Liver (tissue), 9 donors: ENCODE measurements around the gene ADRM1. TPM values are rescaled to one million over a fixed set of nuclear protein-coding genes. Genes with fewer than 3 reads are reported as not detected.

Source experiments
- DNase-seq: peaks from one replicate; pipeline ENCODE4 v3.0.0-alpha.2; 2017; ENCODE audit warnings: low spot score
- H3K27ac ChIP-seq, 2 donors: one replicate each; pipeline ENCODE4 v1.7.0; 2013; ENCODE audit warnings: inconsistent platforms in 2 of 2, low read length in 2 of 2, control low read depth in 1 of 2, low read depth in 1 of 2, mild to moderate bottlenecking in 1 of 2
- H3K27me3 ChIP-seq, 4 donors: one replicate each; pipeline versions ENCODE4 v1.6.1 to v1.7.0; 2013; ENCODE audit warnings: low read length in 3 of 4, inconsistent platforms in 1 of 4, mild to moderate bottlenecking in 1 of 4, moderate library complexity in 1 of 4; ENCODE audit not compliant: control insufficient read depth in 4 of 4, insufficient read depth in 4 of 4
- H3K36me3 ChIP-seq, 4 donors: one replicate each; pipeline versions ENCODE4 v1.6.1 to v1.7.0; 2013; ENCODE audit warnings: low read length in 3 of 4, mild to moderate bottlenecking in 3 of 4, low read depth in 1 of 4, moderate library complexity in 1 of 4; ENCODE audit not compliant: control insufficient read depth in 4 of 4, insufficient read depth in 3 of 4
- H3K4me1 ChIP-seq, 4 donors: one replicate each; pipeline versions ENCODE4 v1.6.1 to v1.7.0; 2013; ENCODE audit warnings: low read length in 3 of 4, mild to moderate bottlenecking in 3 of 4, moderate library complexity in 1 of 4; ENCODE audit not compliant: control insufficient read depth in 4 of 4, insufficient read depth in 4 of 4
- H3K4me3 ChIP-seq, 3 donors: one replicate each; pipeline versions ENCODE4 v1.6.1 to v1.7.0; 2013; ENCODE audit warnings: low read length in 3 of 3, control low read depth in 1 of 3, low read depth in 1 of 3, mild to moderate bottlenecking in 1 of 3
- H3K9ac ChIP-seq, 2 donors: one replicate each; pipeline ENCODE4 v1.7.0; 2013; ENCODE audit warnings: low read length in 2 of 2, mild to moderate bottlenecking in 2 of 2, moderate library complexity in 2 of 2, control low read depth in 1 of 2, low read depth in 1 of 2
- H3K9me3 ChIP-seq, 4 donors: one replicate each; pipeline versions ENCODE4 v1.6.1 to v1.7.0; 2013; ENCODE audit warnings: low read length in 3 of 4; ENCODE audit not compliant: control insufficient read depth in 4 of 4
- ATF3 ChIP-seq: IDR thresholded peaks from 2 replicates; pipeline ENCODE4 v1.6.1; 2016; ENCODE audit warnings: antibody characterized with exemption
- EGR1 ChIP-seq, 2 donors: IDR thresholded peaks; 2 replicates each; pipeline ENCODE4 v1.6.1; 2016 to 2018; ENCODE audit warnings: antibody characterized with exemption in 2 of 2, low read depth in 2 of 2
- FOXA1 ChIP-seq: IDR thresholded peaks from 2 replicates; pipeline ENCODE4 v1.6.1; 2016; ENCODE audit warnings: antibody characterized with exemption
- FOXA2 ChIP-seq: IDR thresholded peaks from 2 replicates; pipeline ENCODE4 v1.6.1; 2016; ENCODE audit warnings: antibody characterized with exemption
- GABPA ChIP-seq, 2 donors: IDR thresholded peaks in 1 of 2; conservative IDR thresholded peaks in 1 of 2; 2 replicates each; pipeline ENCODE4 v1.6.1; 2016; ENCODE audit warnings: antibody characterized with exemption in 2 of 2, mild to moderate bottlenecking in 1 of 2, moderate library complexity in 1 of 2
- HNF4A ChIP-seq, 2 donors: conservative IDR thresholded peaks; 2 replicates each; pipeline ENCODE4 v1.6.1; 2016; ENCODE audit warnings: antibody characterized with exemption in 2 of 2, mild to moderate bottlenecking in 2 of 2
- HNF4G ChIP-seq: IDR thresholded peaks from 2 replicates; pipeline ENCODE4 v1.6.1; 2016; ENCODE audit warnings: antibody characterized with exemption
- JUND ChIP-seq, 2 donors: IDR thresholded peaks; 2 replicates each; pipeline ENCODE4 v1.6.1; 2016; ENCODE audit warnings: antibody characterized with exemption in 2 of 2
- MAX ChIP-seq: IDR thresholded peaks from 2 replicates; pipeline ENCODE4 v1.6.1; 2016; ENCODE audit warnings: antibody characterized with exemption
- NR2F2 ChIP-seq: IDR thresholded peaks from 2 replicates; pipeline ENCODE4 v1.6.1; 2016; ENCODE audit warnings: antibody characterized with exemption
- RAD21 ChIP-seq, 2 donors: IDR thresholded peaks; 2 replicates each; pipeline ENCODE4 v1.6.1; 2016; ENCODE audit warnings: antibody characterized with exemption in 2 of 2, mild to moderate bottlenecking in 2 of 2
- REST ChIP-seq: IDR thresholded peaks from 2 replicates; pipeline ENCODE4 v1.6.1; 2016; ENCODE audit warnings: antibody characterized with exemption, mild to moderate bottlenecking
- RXRA ChIP-seq, 2 donors: IDR thresholded peaks; 2 replicates each; pipeline ENCODE4 v1.6.1; 2017 to 2018; ENCODE audit warnings: antibody characterized with exemption in 2 of 2, mild to moderate bottlenecking in 1 of 2
- TAF1 ChIP-seq: conservative IDR thresholded peaks from 2 replicates; pipeline ENCODE4 v1.6.1; 2016; ENCODE audit warnings: antibody characterized with exemption, mild to moderate bottlenecking
- YY1 ChIP-seq: IDR thresholded peaks from 2 replicates; pipeline ENCODE4 v1.6.1; 2016; ENCODE audit warnings: antibody characterized with exemption, mild to moderate bottlenecking
- ZBTB33 ChIP-seq: IDR thresholded peaks from 2 replicates; pipeline ENCODE4 v1.6.1; 2016; ENCODE audit warnings: antibody characterized with exemption
- WGBS: extraction: QIAGEN DNeasy Blood & Tissue Kit; methylation state at CpG from one replicate; pipeline ENCODE4 v1.1.7; 2013; 5-methylcytosine and 5-hydroxymethylcytosine counted together
- polyA plus RNA-seq, 2 donors: library from polyadenylated mRNA; stranded (reverse) in 1 of 2; unstranded in 1 of 2; fragments of 200-250 nt in 1 of 2; fragments of >200 nt in 1 of 2; fragmentation: Nextera tagmentation in 1 of 2; extraction: Ambion mirVana in 1 of 2; gene quantifications; one replicate each; pipeline versions ENCODE4 v1.2.1 to v1.2.3, GENCODE V29; 2013 to 2015
- total RNA-seq, 2 donors: library from RNA; depleted of rRNA; stranded (reverse); fragments of >200 nt; gene quantifications; one replicate each; pipeline ENCODE4 v1.2.3, GENCODE V29; 2014
- TF ChIP-seq, protein P1 (sequence below): fragments of 150-350 bp; IDR thresholded peaks from 2 replicates; pipeline ENCODE4 v1.5.1; 2017; ENCODE audit warnings: improper control_type of control experiment, low read depth, low read length; ENCODE audit not compliant: missing input control
- donor health status: healthy.
- donor health status: healthy.
- donor health status: healthy.
- donor health status: healthy.
- donor health status: healthy.

The ADRM1 gene
- total and polyA plus RNA-seq, 4 donors, result 45.3 to 91.0 (median 77.3) TPM

GRCh38 chr20:62311832-62312661 is 9.2 kb downstream of the ADRM1 start:
- no peak for DNase-seq
- Histone ChIP-seq H3K27ac (no peak overlapping the region), H3K9me3 (no peaks in the 10 kb centered on the region)

DNA sequence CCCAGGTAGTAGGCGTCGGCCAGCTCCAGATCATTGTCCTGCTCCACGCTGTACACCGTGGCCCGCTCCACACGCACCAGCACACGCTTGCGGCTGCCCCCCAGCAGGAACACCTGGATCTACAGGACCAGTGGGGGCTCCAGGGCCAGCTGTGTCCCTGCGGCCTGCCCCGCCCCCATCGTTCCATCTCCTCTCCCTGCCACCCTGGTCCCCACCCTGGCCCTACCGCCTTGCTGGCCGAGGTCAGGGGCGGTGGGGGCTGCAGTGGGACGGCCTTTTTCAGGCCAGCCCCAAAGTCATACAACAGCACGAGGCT is 9.8 kb downstream of the ADRM1 start:
- no peak for DNase-seq
- no peaks in the 10 kb centered on the region for H3K27me3 ChIP-seq
- H3K36me3 ChIP-seq, result peaks cover 9 to 72% (median 26%) of the 10 kb centered on the region in 4 donors
- TF ChIP-seq HNF4A (conservative IDR thresholded peaks at IDR 0.05) (no peak), EGR1 (IDR thresholded peaks at IDR 0.05; ENCODE audit: low read depth in 2 of 2) (no peak), FOXA2 (no peak)
- TF ChIP-seq, protein P1, sequence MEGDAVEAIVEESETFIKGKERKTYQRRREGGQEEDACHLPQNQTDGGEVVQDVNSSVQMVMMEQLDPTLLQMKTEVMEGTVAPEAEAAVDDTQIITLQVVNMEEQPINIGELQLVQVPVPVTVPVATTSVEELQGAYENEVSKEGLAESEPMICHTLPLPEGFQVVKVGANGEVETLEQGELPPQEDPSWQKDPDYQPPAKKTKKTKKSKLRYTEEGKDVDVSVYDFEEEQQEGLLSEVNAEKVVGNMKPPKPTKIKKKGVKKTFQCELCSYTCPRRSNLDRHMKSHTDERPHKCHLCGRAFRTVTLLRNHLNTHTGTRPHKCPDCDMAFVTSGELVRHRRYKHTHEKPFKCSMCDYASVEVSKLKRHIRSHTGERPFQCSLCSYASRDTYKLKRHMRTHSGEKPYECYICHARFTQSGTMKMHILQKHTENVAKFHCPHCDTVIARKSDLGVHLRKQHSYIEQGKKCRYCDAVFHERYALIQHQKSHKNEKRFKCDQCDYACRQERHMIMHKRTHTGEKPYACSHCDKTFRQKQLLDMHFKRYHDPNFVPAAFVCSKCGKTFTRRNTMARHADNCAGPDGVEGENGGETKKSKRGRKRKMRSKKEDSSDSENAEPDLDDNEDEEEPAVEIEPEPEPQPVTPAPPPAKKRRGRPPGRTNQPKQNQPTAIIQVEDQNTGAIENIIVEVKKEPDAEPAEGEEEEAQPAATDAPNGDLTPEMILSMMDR, result no peak
- H3K27ac ChIP-seq, result no peak overlapping the region
- 93% methylated on average over 16 of the region's 16 CpGs for WGBS
- no peak overlapping the region for H3K4me3 ChIP-seq
- peaks cover 0 to 2% (median 0%) of the 10 kb centered on the region in 4 donors for H3K4me1 ChIP-seq
- H3K9ac ChIP-seq, result no peak overlapping the region
- H3K9me3 ChIP-seq, result no peaks in the 10 kb centered on the region

More at GRCh38 chr20:62311832-62312661, 9.2 kb downstream of the ADRM1 start:
- Histone ChIP-seq H3K9ac (no peak overlapping the region), H3K27me3 (no peaks in the 10 kb centered on the region), H3K4me3 (no peak overlapping the region), H3K36me3 (peaks cover 9 to 72% (median 28%) of the 10 kb centered on the region in 4 donors), H3K4me1 (peaks cover 0 to 3% (median 0%) of the 10 kb centered on the region in 4 donors)
- WGBS, result 96% methylated on average over 60 of the region's 60 CpGs
- TF ChIP-seq HNF4G (no peak), FOXA1 (no peak), REST (no peak), NR2F2 (no peak), RXRA (IDR thresholded peaks at IDR 0.05) (no peak)

DNA sequence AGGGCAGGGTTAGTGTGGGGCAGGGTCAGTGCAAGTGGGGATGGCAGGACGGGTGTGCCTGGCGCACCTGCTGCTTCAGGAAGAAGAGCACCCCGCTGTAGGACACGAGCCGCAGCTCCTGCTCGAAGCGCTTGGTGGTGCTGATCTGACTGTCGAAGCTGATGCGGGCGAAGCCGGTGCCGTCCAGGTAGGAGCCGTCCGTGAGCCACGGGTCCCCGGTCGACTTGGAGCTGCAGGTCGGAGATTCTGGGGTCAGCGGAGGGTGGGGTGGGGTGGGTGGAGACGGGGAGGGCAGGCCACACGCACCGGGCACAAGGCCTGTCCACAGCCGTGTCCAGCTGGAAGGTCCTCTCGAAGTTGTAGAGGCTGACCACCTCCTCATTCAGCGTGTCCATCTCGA is 10.2 kb downstream of the ADRM1 start:
- H3K36me3 ChIP-seq, result peaks cover 9 to 68% (median 24%) of the 10 kb centered on the region in 4 donors
- no peaks in the 10 kb centered on the region for H3K27me3 ChIP-seq
- TF ChIP-seq RAD21 (IDR thresholded peaks at IDR 0.05), result no peak
- no peak for TF ChIP-seq RXRA (IDR thresholded peaks at IDR 0.05)
- no peak for TF ChIP-seq FOXA1
- TF ChIP-seq JUND (IDR thresholded peaks at IDR 0.05), result no peak
- no peak for TF ChIP-seq YY1
- TF ChIP-seq HNF4G, result no peak
- no peak for TF ChIP-seq TAF1
- TF ChIP-seq FOXA2, result no peak
- no peak for TF ChIP-seq ATF3
- no peak for TF ChIP-seq NR2F2
- no peak for TF ChIP-seq ZBTB33
- no peak for TF ChIP-seq MAX
- TF ChIP-seq EGR1 (IDR thresholded peaks at IDR 0.05; ENCODE audit: low read depth in 2 of 2), result no peak
- no peak for TF ChIP-seq GABPA (IDR thresholded peaks at IDR 0.05 in 1 of 2, conservative IDR thresholded peaks at IDR 0.05 in 1 of 2)
- TF ChIP-seq HNF4A (conservative IDR thresholded peaks at IDR 0.05), result no peak
- H3K27ac ChIP-seq, result no peak overlapping the region
- H3K9me3 ChIP-seq, result no peaks in the 10 kb centered on the region
- no peaks in the 10 kb centered on the region for H3K4me1 ChIP-seq
- 91% methylated on average over 26 of the region's 26 CpGs for WGBS
- no peak overlapping the region for H3K9ac ChIP-seq
- no peak for DNase-seq
- H3K4me3 ChIP-seq, result no peak overlapping the region
